GM21526 (cell line): ENCODE data around the gene TMEM242.

Source experiments
- ATAC-seq: cut with Tn5 transposase; IDR thresholded peaks from one replicate; pipeline ENCODE4 v1.9.1; 2021; ENCODE audit warnings: moderate library complexity; ENCODE audit not compliant: unreplicated experiment, low FRiP score

The TMEM242 gene

DNA sequence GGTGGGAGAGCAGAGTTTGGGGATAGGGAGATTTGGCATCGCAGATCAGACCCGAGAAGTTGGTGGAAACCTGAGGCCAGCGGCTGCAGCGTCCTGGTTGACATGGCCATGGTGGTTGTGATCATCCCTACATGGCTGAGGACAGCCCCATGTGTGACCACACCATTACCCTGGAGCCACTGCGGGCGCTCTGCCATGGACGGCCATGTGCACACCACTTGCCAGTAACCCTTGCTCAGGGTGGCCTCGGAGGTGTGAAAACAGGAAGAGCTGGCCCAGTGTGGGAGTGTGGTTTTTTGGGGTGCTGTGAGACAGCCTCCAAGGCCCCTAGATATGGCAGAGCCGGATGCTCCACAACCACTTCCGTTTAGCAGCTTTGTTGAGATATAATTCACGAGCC is 64.4 kb downstream of the TMEM242 start:
- ATAC-seq, result no peak

DNA sequence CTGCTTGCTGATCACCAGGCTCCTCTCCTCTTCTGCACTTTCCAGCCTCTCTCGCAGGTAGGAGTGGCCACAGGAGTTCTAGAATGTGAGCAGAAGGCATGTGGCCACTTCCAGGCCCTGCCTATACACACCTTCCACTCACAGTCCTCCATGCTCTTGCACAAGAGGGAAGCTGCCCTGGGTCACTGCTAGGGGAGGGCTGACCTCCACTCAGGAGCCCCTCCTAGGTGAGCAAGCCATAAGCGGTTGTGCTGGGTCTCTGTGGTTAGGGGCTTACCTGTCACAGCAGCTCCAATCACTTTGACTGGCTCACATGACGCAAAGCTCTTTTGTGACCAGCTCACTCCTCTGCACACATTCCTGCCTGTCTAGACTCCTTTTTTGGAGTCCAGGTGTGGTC is 68.2 kb downstream of the TMEM242 start:
- ATAC-seq, result no peak

DNA sequence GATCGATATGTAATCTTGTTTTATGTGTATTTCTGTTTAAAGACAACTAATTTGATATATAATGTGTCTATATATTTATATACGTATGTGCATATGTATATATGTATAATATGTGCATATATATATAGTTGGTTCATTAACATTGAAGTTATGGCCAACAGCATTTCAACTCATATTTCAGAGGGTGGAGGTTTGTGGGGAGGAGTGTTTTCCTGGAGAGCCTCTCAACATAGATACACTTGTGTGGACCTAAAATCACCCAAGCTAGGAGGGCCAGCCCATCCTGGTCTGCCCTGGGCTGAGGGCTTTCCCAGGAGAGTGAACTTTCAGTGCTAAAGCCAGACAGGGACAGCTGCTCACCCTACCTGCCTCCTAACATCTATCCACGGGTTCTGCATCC is 68.8 kb downstream of the TMEM242 start:
- no peak for ATAC-seq

DNA sequence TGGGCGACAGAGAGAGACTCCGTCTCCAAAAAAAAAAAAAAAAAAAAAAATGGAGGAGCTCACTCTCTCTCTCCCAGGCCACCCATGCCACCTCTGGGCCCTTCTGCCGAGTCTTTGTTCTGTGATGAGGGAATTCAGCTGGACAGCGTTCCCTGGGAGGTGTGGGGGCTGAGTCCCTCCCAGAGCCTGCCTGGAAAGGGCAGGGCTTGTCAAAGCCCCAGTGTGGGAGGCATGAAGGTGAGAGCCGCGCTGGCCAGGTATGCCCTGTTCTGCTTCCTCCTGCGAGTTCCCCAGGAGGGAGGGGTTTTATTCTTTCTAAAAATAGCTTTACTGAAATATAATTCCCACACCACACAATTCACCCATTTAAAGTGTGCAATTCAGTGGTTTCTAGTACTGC is 69.6 kb downstream of the TMEM242 start:
- ATAC-seq, result no peak

DNA sequence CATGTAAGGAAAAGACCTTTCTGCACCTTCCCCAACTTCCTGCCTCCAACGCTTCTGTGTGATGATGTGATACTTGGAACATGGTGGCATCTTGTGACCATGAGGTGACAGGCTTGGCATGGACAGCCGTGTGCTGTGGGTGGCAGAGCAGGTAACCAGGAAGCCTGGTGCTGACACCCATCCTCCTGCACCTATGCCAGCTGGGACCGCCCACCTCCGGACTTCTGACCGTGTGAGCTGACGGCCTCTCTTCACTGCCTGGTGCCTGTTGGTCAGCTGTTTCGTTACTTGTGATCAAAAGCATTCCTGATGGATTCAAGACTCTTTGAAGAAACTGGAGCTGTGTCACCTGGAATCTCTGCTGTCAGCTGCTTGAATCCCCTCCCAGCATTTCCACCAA is 70.3 kb downstream of the TMEM242 start:
- ATAC-seq, result no peak

DNA sequence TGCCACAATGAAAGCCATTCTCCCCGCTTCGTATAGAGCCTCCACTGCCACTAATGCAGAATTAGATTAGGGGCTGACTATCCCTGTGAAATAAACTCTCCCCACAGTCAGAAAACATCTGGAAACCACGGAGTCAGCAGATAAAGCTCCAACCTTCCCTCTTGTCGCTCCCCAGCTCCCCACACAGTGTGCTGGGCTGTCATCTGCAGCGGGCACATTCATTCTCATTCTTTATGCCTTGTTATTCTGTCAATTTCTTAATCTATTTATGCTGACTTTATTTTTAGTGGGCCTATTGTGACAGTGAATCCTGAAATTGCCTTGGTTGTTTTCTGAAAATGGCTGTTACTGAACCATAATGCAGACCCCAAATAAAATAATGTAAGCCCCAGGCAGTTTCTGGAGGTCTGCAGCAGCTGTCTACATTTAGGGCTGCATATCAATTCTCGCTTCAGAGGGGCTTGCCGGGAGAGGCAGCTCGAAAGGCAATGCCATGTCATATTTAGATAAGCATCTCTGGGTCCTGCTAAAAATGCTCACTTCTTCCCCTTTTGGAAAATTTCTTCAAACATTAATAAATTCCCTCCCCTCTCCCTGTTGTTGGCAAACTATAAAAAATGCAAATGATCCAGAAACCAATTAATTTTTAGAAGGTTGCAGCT is 71.6 kb downstream of the TMEM242 start:
- no peak for ATAC-seq

DNA sequence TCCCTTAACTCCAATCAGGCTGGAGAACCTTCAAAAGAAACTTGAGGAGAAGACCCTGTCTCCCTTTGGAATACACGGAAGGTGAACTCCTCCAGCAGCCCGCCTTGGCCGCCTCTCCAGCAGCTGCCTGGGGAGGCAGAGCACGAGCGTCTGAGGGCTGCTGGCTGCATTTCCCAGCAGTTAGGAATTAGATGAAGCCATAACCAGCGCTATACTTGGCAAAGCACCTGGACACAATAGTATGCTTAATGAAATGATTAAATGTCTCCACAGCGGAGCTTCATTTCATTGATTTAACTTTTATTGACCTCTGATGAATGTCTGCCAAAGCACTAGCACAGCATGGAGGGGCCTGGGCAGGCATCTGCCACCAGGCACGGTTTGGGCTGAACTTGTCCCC is 73.5 kb downstream of the TMEM242 start:
- ATAC-seq, result no peak

DNA sequence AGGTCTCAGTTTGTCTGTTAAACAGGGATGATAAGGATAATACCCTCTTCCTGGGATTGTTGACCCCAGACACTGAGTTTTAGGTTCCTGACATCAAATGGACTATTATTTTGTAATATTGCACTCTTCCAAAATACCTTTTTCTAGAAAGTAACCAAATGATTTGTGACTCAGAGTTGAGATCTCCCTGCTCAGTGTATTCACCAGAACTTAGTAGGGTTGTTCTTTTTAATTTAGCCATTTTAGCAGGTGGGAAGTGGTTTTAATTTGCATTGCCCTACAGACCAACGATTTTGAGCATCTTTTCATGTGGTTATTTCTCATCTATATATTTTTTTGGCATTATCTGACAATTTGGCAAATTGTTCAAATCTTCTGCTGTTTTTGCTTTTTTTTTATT is 75.1 kb downstream of the TMEM242 start:
- no peak for ATAC-seq

DNA sequence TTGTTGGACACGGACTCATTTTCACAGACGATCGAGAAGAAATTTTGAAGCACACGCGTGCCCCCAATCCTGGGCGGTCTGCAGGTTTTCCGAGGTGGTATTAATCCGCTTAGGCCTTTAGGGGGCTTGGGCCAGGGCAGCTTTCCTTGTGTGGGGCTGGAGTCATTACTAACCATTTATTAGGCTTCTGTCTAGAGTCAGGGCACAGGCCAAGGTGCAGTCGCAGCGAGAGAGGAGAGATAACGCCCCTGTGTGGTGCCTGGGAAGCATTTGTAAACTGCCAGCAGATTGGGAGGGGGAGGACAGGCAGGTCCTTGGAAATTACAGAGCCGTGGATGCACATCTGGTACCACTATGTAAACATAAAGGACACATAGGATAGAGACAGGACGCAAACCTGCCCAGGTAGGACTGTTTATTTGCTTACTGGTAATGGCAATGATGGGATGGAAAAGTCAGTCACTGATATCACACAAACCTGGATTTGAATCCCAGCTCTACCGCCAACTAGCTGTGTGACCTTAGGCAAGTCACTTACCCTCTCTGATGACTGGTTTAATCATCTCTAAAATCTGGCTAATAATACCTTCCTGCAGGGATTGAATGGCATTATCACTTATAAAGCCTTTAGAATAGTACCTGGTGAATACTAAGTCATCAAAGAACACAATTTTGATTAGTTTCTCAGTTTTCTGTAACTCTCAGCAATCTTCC is 76.4 kb downstream of the TMEM242 start:
- ATAC-seq, result no peak

DNA sequence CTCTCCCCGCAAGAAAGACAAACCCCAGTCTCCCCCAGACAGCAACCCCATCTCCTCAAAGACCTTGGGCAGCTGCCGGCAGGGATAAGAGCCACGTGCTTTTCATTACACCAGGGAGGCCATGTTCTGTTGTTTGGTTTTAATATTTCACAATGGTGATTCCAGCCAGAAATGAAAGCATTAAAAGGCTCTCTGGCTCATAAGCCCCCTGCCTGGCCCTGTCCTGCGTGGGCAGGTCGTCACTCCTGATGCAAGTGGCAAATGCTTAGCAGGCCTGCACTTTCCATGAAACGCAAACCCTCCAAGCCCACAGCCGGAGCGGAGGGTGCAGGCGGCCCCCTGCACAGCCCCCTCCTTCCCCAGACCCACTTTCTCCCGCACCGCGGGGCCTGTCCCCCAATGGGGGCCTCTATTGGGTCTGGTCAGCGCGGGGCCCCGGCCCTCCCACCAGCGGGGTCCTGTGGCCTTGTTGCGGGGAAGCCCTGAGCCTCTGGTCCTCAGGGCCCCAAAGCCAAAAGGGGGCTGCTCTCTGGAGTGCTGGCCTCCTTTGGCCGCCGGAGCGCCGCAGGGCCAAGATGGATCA is 77.2 kb downstream of the TMEM242 start:
- ATAC-seq, result no peak

DNA sequence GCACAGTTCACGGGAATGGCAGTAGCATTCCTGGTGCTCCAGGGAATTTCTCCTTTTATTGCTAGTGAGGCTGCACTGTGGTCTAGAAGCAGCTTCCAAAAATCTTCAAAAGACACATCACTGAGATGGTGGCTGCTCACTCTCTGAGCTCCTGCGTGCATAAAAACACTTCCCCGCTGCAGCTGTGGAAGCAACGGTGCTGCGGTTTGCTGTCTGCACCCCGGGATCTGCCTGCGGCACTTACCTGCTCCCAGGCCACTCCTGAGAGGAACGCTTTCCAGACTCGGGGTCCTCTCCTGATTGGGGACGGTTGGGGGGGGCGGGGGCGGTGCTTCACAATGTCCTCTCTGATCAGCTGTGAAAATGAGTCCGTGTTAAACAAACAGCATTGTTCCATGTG is 77.9 kb downstream of the TMEM242 start:
- no peak for ATAC-seq

DNA sequence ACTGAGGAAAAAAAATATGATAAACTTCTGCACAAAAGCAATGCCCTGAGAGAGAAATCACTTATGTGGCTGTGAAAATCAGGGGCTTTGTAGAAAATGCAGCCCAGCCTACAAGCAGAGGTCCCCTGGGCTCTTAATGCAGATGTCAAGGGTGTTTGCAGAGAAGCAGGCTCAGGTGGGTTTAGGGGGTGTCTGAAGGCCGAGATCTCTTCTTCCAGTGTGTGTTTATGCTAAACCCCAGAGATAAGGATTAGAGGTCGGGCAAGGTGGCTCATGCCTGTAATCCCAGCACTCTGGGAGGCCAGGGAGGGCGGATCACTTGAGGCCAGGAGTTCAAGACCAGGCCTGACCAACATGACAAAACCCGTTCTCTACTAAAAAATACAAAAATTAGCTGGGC is 78.5 kb downstream of the TMEM242 start:
- no peak for ATAC-seq

DNA sequence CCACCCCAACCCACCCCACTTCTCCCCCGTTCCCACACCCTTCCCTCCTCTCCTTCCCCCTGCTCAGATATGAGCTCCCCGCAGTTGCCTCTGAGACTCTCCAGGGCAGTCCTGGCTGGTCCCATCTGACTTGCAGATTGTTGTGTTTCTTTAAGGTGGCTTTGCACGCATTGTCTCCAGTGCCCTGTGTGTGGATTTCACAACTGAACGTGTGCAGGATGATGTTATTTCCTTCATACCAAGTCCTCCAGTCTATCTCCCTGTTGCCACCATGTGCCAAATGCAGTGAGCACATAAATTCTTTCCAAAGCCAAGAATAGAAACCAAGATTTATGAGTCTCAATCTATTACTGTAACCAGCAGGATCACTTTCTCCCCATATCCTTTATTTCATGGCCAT is 79.1 kb downstream of the TMEM242 start:
- ATAC-seq, result no peak

DNA sequence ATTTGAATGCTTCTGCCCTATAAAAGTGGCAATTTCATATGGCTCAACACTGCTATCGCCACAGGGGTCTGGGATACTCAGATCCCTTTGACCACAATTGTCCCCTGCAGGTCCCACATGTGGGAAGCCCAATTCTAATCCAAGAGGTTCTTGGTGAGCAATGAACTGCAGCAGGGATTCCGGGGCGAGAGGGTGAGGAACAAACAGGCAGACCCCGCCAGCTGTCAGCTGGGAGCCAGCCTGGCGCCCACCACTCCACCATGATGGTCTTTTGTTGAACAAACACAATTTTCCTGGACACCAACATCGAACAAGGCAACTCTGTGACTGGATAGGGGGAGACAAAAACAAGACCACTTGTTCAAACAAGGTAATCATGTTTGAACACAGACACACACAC is 80.5 kb downstream of the TMEM242 start:
- no peak for ATAC-seq

DNA sequence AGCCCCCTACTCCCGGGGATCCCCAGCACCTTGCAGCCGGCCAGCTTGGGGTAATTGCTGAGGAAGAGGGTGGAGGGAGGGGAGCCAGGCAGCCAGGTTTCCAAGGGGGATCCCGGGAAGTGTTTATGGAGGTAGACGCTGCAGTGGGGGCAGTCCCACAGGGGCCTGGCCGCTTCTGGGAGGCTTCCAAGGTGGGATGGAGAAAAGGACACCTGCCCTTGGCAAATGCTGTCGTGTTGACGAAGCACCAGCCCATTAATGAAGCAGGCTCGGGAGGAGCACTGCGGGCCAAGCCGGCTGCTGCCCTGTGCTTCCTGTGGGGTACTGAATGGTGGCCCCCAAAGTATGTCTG is 82.4 kb downstream of the TMEM242 start:
- ATAC-seq, result no peak

DNA sequence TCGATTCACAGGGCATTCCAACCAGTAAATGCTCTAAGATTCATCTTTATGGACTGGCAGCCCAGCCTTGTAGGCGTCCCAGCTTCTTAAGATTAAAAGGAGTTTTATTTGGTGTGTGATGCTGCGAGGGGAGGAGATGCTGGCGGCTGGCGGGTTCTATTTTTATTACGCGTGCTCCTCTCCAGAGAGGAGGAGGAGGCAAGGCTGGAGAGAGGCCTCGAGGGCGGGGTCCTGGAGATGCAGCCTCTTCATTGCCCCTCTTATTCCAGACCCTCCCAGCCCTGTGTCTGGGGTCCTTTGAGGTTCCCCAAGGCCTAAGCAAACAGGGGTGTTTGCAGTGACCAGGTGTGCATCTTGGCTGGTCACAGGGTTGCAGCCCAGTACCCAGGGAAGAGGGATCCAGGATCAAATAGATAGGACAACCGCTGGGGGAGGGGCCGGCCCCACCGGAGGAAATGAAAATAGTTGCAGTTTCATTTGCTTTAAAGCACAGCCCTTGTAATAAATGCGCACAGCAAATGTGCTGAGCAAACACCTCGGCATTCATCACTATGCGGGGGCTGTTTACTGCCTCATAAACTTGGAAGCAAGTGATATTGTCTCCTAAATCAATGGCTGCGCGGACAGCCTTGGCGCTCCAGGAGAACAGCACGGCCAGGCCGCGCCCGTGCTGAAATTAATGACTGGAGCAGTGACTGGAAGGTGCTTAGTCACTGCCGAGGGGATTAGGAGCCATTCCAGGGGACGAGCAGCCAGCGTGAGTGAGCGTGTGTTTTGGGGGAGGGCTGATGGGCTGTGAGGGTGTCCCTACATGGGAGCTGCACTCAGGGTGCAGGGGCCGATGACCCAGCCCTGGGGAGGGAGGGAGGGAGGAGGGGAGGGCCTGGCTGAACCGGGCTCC is 83.0 kb downstream of the TMEM242 start:
- no peak for ATAC-seq

DNA sequence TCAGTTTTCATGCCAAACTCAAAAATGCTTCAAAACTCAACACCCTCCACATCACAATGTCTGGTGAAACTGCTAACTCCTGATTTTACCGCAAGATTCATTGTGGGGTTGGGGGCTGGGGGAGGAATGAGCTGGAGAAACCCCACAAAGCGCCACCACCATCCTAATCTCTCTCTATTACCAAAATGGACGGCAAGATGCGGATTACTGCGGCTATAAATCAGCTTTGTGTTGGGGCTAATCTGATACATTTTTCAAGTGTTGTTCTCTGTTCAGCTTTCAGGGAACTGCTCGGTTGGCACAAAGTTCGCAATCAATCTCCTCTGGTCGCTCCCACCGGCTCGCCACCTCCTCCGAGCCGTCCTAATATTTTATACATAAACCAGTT is 83.7 kb downstream of the TMEM242 start:
- no peak for ATAC-seq
